Activated naive CD4-positive, alpha-beta T cell (primary cell): ENCODE data around the gene FCRL6.

Experiments used
- DNase-seq, 4 experiments: peaks; one replicate each; lab custom pipeline; 2025; lab: John Stamatoyannopoulos, UW

FCRL6 gene

GRCh38 chr1:159835356-159835755 is 33.2 kb downstream of the FCRL6 start:
- no peak for DNase-seq

- DNase-seq, result no peak
Measured at GRCh38 chr1:159835862-159836525, 33.8 kb downstream of the FCRL6 start.

- no peak for DNase-seq
Measured at GRCh38 chr1:159838715-159839114, 36.6 kb downstream of the FCRL6 start.

- DNase-seq, result no peak
Measured at GRCh38 chr1:159839116-159839849, 37.1 kb downstream of the FCRL6 start.

GRCh38 chr1:159841749-159842148 is 39.6 kb downstream of the FCRL6 start:
- no peak for DNase-seq

- DNase-seq, result no peak
Measured at GRCh38 chr1:159843459-159843858, 41.3 kb downstream of the FCRL6 start.

- DNase-seq, result no peak
Measured at GRCh38 chr1:159845751-159846629, 43.8 kb downstream of the FCRL6 start.

GRCh38 chr1:159847231-159847630 is 45.1 kb downstream of the FCRL6 start:
- DNase-seq, result no peak

- no peak for DNase-seq
Measured at GRCh38 chr1:159848326-159848725, 46.2 kb downstream of the FCRL6 start.

- DNase-seq, result no peak
Measured at GRCh38 chr1:159849626-159850366, 47.6 kb downstream of the FCRL6 start.

GRCh38 chr1:159851407-159851806 is 49.2 kb downstream of the FCRL6 start:
- DNase-seq, result no peak

- DNase-seq, result no peak
Measured at GRCh38 chr1:159853417-159854115, 51.4 kb downstream of the FCRL6 start.

- DNase-seq, result no peak
Measured at GRCh38 chr1:159854116-159854692, 52.0 kb downstream of the FCRL6 start.

- DNase-seq, result peak; percentile 22 to 70 (median 42)
Measured at GRCh38 chr1:159854693-159855192, 52.6 kb downstream of the FCRL6 start.

GRCh38 chr1:159855709-159856108 is 53.5 kb downstream of the FCRL6 start:
- DNase-seq, result no peak

- no peak for DNase-seq
Measured at GRCh38 chr1:159856576-159856975, 54.4 kb downstream of the FCRL6 start.

- no peak for DNase-seq
Measured at GRCh38 chr1:159857889-159858288, 55.7 kb downstream of the FCRL6 start.

GRCh38 chr1:159859767-159860322 is 57.7 kb downstream of the FCRL6 start:
- DNase-seq, result no peak

GRCh38 chr1:159860456-159860855 is 58.3 kb downstream of the FCRL6 start:
- no peak for DNase-seq

- DNase-seq, result no peak
Measured at GRCh38 chr1:159861218-159861617, 59.1 kb downstream of the FCRL6 start.
